ENCODE results near the gene LUC7L3. TPM values are rescaled to one million over a fixed set of nuclear protein-coding genes. Genes with fewer than 3 reads are reported as not detected.

Gene LUC7L3
- total and polyA plus RNA-seq, 2 of the 13 experiments (the other 11 are each of a cell fraction or from before 2014, with no cell fraction given) = 108 to 120 TPM

- TF ChIP-seq PAXIP1 (CRISPR knock-in tag; conservative IDR thresholded peaks at IDR 0.05) (peak; percentile 82), RFX3 (CRISPR knock-in tag; IDR thresholded peaks at IDR 0.05) (no peak), XBP1 (CRISPR knock-in tag; IDR thresholded peaks at IDR 0.05) (no peak), HOMEZ (CRISPR knock-in tag; IDR thresholded peaks at IDR 0.05; ENCODE audit: low read depth) (peak; percentile 55), ZNF264 (CRISPR knock-in tag; IDR thresholded peaks at IDR 0.05) (peak; percentile 43; the same call in 1 of the 2 replicates), ZNF737 (CRISPR knock-in tag; IDR thresholded peaks at IDR 0.05; ENCODE audit: borderline replicate concordance) (peak; percentile 96; the same call in 1 of the 2 replicates), GFI1 (CRISPR knock-in tag; IDR thresholded peaks at IDR 0.05; ENCODE audit: borderline replicate concordance) (peak; percentile 70), ZNF484 (CRISPR knock-in tag; IDR thresholded peaks at IDR 0.05; ENCODE audit: borderline replicate concordance, low read depth) (no peak; the same call in 1 of the 2 replicates), ZNF674 (CRISPR knock-in tag; IDR thresholded peaks at IDR 0.05; ENCODE audit: low read depth) (peak; percentile 94), PREB (CRISPR knock-in tag; IDR thresholded peaks at IDR 0.05) (no peak), ATRX (CRISPR knock-in tag; IDR thresholded peaks at IDR 0.05; ENCODE audit: borderline replicate concordance) (no peak), TRAFD1 (CRISPR knock-in tag; IDR thresholded peaks at IDR 0.05; ENCODE audit: borderline replicate concordance) (peak; percentile 29; the same call in 1 of the 2 replicates), ZNF550 (CRISPR knock-in tag; IDR thresholded peaks at IDR 0.05; ENCODE audit: borderline replicate concordance) (no peak; the same call in 1 of the 2 replicates), ZBTB1 (CRISPR knock-in tag; IDR thresholded peaks at IDR 0.05; ENCODE audit: borderline replicate concordance) (0 out of 2 replicates have a peak, but pooled peaks have one; percentile 16), ZNF18 (CRISPR knock-in tag; IDR thresholded peaks at IDR 0.05; ENCODE audit: insufficient replicate concordance) (no peak), ZNF580 (CRISPR knock-in tag; IDR thresholded peaks at IDR 0.05; ENCODE audit: borderline replicate concordance, low read depth) (peak; percentile 91; the same call in 1 of the 2 replicates), NFE2 (CRISPR knock-in tag; IDR thresholded peaks at IDR 0.05) (no peak), MIXL1 (CRISPR knock-in tag; IDR thresholded peaks at IDR 0.05) (no peak; the same call in 1 of the 2 replicates), RNF2 (conservative IDR thresholded peaks at IDR 0.05; ENCODE audit: low read depth) (peak; percentile 93)
Observed at GRCh38 chr17:50719144-50719923, at the start of gene LUC7L3 (continued).
